ENCODE results near the gene PPP1R1C. TPM values are rescaled to one million over a fixed set of nuclear protein-coding genes. Genes with fewer than 3 reads are reported as not detected.

PPP1R1C gene
- total RNA-seq, 2 donors from 2014 or later = 2.8 to 6.1 TPM

DNA sequence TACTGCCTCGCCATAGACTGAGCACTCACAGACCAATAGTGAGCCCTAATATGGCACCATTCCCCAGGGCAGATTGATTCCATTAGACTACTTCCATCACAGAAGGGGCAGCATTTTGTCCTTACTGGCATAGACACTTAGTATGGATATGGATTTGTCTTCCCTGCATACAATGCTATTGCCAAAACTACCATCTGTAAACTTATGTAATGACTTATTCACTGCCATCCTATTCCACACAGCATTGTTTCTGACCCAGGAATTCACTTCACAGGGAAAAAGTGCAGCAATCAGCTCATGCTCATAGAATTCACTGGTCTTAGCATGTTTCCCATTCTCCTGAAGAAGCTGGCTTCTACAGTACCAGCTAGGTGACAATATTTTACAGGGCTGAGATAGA, 179.0 kb downstream of the PPP1R1C start:
- H3K36me3 ChIP-seq (ENCODE audit: control insufficient read depth, insufficient read depth, low read length) = no peaks in the 10 kb centered on the region
- H3K9ac ChIP-seq (ENCODE audit: extremely low read depth, low read length, poor library complexity, severe bottlenecking) = no peak overlapping the region
- H3K4me3 Mint-ChIP-seq = no peak overlapping the region
- TF ChIP-seq, protein P1, sequence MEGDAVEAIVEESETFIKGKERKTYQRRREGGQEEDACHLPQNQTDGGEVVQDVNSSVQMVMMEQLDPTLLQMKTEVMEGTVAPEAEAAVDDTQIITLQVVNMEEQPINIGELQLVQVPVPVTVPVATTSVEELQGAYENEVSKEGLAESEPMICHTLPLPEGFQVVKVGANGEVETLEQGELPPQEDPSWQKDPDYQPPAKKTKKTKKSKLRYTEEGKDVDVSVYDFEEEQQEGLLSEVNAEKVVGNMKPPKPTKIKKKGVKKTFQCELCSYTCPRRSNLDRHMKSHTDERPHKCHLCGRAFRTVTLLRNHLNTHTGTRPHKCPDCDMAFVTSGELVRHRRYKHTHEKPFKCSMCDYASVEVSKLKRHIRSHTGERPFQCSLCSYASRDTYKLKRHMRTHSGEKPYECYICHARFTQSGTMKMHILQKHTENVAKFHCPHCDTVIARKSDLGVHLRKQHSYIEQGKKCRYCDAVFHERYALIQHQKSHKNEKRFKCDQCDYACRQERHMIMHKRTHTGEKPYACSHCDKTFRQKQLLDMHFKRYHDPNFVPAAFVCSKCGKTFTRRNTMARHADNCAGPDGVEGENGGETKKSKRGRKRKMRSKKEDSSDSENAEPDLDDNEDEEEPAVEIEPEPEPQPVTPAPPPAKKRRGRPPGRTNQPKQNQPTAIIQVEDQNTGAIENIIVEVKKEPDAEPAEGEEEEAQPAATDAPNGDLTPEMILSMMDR (conservative IDR thresholded peaks at IDR 0.05) = no peak
- H3K36me3 Mint-ChIP-seq (ENCODE audit: low read depth) = no peaks in the 10 kb centered on the region
- no peaks in the 10 kb centered on the region for H3K27me3 ChIP-seq (ENCODE audit: control insufficient read depth, insufficient read depth, low read length, poor library complexity, severe bottlenecking)
- no peak overlapping the region for H3K27ac ChIP-seq (ENCODE audit: low read depth, low read length)
- no peak overlapping the region for H3K27ac Mint-ChIP-seq
- H3K4me1 Mint-ChIP-seq = no peaks in the 10 kb centered on the region
- H3K27me3 Mint-ChIP-seq (ENCODE audit: insufficient read depth) = no peaks in the 10 kb centered on the region
- no peaks in the 10 kb centered on the region for H3K4me1 ChIP-seq (ENCODE audit: control insufficient read depth, insufficient read depth, low read length)
- 60 to 88% methylated on average over 1 of the region's 1 CpG for WGBS, 2 experiments (ENCODE audit: insufficient coverage in 1 of 2, insufficient read length in 1 of 2)
- no peaks in the 10 kb centered on the region for H3K9me3 Mint-ChIP-seq
- H3K4me3 ChIP-seq (ENCODE audit: low read length) = no peak overlapping the region
- DNase-seq = no peak
- no peaks in the 10 kb centered on the region for H3K9me3 ChIP-seq (ENCODE audit: control insufficient read depth, low read length)

DNA sequence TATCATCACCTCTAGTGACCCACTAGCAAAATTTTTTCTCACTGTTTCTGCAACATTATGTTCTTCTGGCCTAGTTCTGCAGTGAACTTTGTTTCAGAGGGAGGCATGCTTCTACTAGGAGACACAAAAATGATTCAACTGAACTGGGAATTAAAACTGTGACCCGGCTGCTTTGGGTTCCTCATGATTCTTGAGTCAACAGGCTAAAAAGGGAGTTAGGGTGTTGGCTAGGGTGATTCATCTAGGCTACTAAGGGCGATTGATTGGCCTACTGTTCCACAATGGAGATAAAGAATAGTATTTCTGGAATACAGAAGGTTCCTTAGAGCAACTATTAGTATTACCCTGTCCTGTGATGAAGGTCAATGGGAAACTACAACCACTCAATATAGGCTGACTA, 179.5 kb downstream of the PPP1R1C start:
- DNase-seq = no peak
- TF ChIP-seq, protein P1 (conservative IDR thresholded peaks at IDR 0.05) = no peak
- Mint-ChIP-seq H3K4me1 (no peaks in the 10 kb centered on the region), H3K36me3 (ENCODE audit: low read depth) (no peaks in the 10 kb centered on the region), H3K27ac (no peak overlapping the region), H3K27me3 (ENCODE audit: insufficient read depth) (no peaks in the 10 kb centered on the region), H3K9me3 (no peaks in the 10 kb centered on the region), H3K4me3 (no peak overlapping the region)
- no peak overlapping the region for H3K9ac ChIP-seq (ENCODE audit: extremely low read depth, low read length, poor library complexity, severe bottlenecking)
- no peaks in the 10 kb centered on the region for H3K4me1 ChIP-seq (ENCODE audit: control insufficient read depth, insufficient read depth, low read length)
- WGBS, 2 experiments (ENCODE audit: insufficient coverage in 1 of 2, insufficient read length in 1 of 2) = 87 to 100% methylated on average over 1 to 2 of the region's 2 CpGs
- no peak overlapping the region for H3K4me3 ChIP-seq (ENCODE audit: low read length)
- no peaks in the 10 kb centered on the region for H3K36me3 ChIP-seq (ENCODE audit: control insufficient read depth, insufficient read depth, low read length)
- H3K9me3 ChIP-seq (ENCODE audit: control insufficient read depth, low read length) = no peaks in the 10 kb centered on the region
- H3K27me3 ChIP-seq (ENCODE audit: control insufficient read depth, insufficient read depth, low read length, poor library complexity, severe bottlenecking) = no peaks in the 10 kb centered on the region
- no peak overlapping the region for H3K27ac ChIP-seq (ENCODE audit: low read depth, low read length)

GRCh38 chr2:182166406-182166805, 180.8 kb downstream of the PPP1R1C start:
- no peak overlapping the region for H3K27ac ChIP-seq (ENCODE audit: low read depth, low read length)
- no peak overlapping the region for H3K4me3 ChIP-seq (ENCODE audit: low read length)
- TF ChIP-seq, protein P1 (conservative IDR thresholded peaks at IDR 0.05) = no peak
- Mint-ChIP-seq H3K4me1 (no peaks in the 10 kb centered on the region), H3K27me3 (ENCODE audit: insufficient read depth) (no peaks in the 10 kb centered on the region), H3K4me3 (no peak overlapping the region), H3K36me3 (ENCODE audit: low read depth) (no peaks in the 10 kb centered on the region), H3K27ac (no peak overlapping the region), H3K9me3 (no peaks in the 10 kb centered on the region)
- 91 to 100% methylated on average over 2 of the region's 2 CpGs for WGBS, 2 experiments (ENCODE audit: insufficient coverage in 1 of 2, insufficient read length in 1 of 2)
- H3K9ac ChIP-seq (ENCODE audit: extremely low read depth, low read length, poor library complexity, severe bottlenecking) = no peak overlapping the region
- no peaks in the 10 kb centered on the region for H3K27me3 ChIP-seq (ENCODE audit: control insufficient read depth, insufficient read depth, low read length, poor library complexity, severe bottlenecking)
- no peak for DNase-seq
- no peaks in the 10 kb centered on the region for H3K4me1 ChIP-seq (ENCODE audit: control insufficient read depth, insufficient read depth, low read length)
- H3K36me3 ChIP-seq (ENCODE audit: control insufficient read depth, insufficient read depth, low read length) = no peaks in the 10 kb centered on the region
- H3K9me3 ChIP-seq (ENCODE audit: control insufficient read depth, low read length) = no peaks in the 10 kb centered on the region
